Thoracic aorta endothelial cell (primary cell): ENCODE measurements around the gene ARL6IP6. TPM values are rescaled to one million over a fixed set of nuclear protein-coding genes. Genes with fewer than 3 reads are reported as not detected.

Source experiments
- total RNA-seq: library from RNA; depleted of rRNA; stranded (reverse); fragments of >200 nt; gene quantifications from 2 replicates; pipeline ENCODE4 v1.2.3, GENCODE V29; 2012

ARL6IP6 gene
- 60.9 and 69.8 TPM in 2 replicates for total RNA-seq

DNA sequence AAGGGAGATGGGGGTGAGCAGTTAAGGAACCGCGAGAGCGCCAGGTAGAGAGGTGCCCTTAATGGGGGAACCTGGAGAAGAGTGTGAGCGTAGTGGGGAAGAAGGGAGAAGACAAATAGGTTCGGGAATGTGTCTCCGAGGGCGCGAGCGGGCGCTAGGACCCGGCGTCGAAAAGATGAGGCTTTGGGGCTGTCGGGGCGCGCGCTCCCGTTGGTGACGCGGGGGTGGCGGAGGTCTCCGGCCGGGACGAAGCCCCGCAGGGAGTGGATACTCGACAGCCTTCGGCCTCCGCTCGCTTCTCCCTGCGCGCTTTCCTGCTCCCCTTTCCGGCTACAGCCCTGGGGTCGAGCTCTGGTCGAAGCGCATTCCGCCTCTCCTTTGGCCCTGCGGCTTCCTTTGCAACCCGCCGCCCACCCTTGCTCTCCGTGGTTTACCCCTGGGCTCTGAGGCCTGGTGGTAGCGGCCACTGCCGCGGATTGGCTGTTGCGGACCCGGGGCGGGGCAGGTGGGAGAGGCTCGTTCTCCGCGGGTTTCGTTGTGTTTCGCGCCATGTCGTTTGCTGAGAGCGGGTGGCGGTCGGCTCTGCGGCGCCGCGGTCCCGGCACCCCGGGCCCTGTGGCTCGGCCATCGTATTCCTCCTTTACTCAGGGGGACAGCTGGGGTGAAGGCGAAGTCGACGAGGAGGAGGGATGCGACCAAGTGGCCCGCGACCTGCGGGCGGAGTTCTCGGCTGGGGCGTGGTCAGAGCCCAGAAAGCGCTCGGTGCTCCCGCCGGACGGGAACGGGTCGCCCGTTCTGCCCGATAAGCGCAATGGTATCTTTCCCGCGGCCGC lies at the start of gene ARL6IP6:
Gene ARL6IP6, plus strand, starts transcription at position 545 of the 833 bp plus-strand sequence. Its CDS starts 5 bp downstream, at position 550.

DNA sequence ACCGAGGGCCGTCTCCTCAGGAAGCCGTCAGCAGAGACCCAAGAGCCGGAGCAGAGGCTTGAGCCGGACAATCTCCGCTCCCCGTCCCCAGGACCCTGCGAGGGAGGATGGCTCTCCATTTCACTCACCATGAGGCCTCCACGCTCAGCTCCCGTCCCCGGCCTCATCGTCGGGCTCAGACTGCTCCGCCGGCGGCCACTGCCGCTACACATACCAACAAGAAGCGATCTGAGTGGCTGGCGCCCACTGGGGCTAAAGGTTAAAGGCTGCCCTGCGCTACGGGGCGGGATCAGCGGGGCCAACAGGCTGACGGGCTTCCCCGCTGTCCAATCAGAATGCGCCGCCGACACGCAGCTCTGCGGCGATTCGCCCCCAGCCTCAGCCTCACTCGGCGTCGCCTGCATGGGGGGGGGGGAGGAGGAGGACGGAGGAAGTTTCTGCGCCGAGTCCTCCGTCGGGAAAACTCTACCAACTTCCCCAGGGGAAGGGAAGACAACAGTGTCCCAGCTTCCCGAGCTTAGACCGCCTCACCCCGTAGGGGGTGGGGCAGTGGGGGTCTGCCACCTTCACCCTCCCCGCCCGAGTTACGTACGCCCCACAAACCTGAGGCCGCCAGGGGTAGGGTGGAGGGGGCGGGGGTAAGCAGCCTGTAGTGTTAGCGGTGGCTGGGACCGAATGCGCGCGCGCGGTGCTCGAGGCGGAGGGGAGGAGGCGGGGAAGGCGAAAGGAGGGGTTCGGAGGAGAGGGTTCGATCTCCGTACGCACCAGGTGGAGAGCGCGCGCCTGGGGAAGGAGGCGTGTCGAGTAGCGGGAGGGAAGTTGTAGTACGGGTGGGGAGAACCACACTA lies 968 bp upstream of the ARL6IP6 start, which contains the start of gene PRPF40A:
Gene PRPF40A, minus strand, starts transcription at position 234 of the 848 bp plus-strand sequence. Its CDS starts 22 bp downstream, at position 212.

Other genes with a start within 250 kb of the ARL6IP6 start
- 195 and 210 TPM in 2 replicates for gene PRPF40A, start 1.2 kb upstream of the ARL6IP6 start, total RNA-seq